SW480 (cell line): ENCODE results near the gene GALR2.
A peak's percentile ranks its signal among the peaks of the same experiment; 100 is the strongest.

Experiments used
- DNase-seq: peaks from one replicate; pipeline ENCODE4 v3.0.0-alpha.2; 2016; ENCODE audit warnings: low spot score

Gene GALR2

GRCh38 chr17:76095943-76096342 is 21.4 kb downstream of the GALR2 start:
- no peak for DNase-seq

- no peak for DNase-seq
These were observed 23.2 kb downstream of the GALR2 start for GRCh38 chr17:76097716-76098295.

- DNase-seq, result no peak
These were observed 28.3 kb downstream of the GALR2 start for GRCh38 chr17:76102944-76103273.

GRCh38 chr17:76103274-76104139 is 28.9 kb downstream of the GALR2 start, which contains the start of gene EXOC7:
Gene EXOC7, minus strand, starts transcription at chr17:76103787. Its CDS starts 95 bp downstream, at chr17:76103692.
- DNase-seq, result peak; percentile 84

- DNase-seq, result no peak
These were observed 29.7 kb downstream of the GALR2 start for GRCh38 chr17:76104140-76104895.

- DNase-seq, result no peak
These were observed 30.3 kb downstream of the GALR2 start for GRCh38 chr17:76104896-76105231.

- DNase-seq, result no peak
These were observed 32.1 kb downstream of the GALR2 start for GRCh38 chr17:76106703-76107102.

GRCh38 chr17:76107509-76107908 is 32.9 kb downstream of the GALR2 start:
- DNase-seq, result peak; percentile 23

GRCh38 chr17:76111956-76112355 is 37.4 kb downstream of the GALR2 start:
- no peak for DNase-seq

- no peak for DNase-seq
These were observed 40.7 kb downstream of the GALR2 start for GRCh38 chr17:76115138-76115754.

- DNase-seq, result no peak
These were observed 45.1 kb downstream of the GALR2 start for GRCh38 chr17:76119409-76120371.

GRCh38 chr17:76120658-76121008 is 46.1 kb downstream of the GALR2 start:
- no peak for DNase-seq

- DNase-seq, result no peak
These were observed 47.4 kb downstream of the GALR2 start for GRCh38 chr17:76121932-76122430.

GRCh38 chr17:76122431-76123190 is 48.0 kb downstream of the GALR2 start:
- no peak for DNase-seq

GRCh38 chr17:76123191-76123499 is 48.6 kb downstream of the GALR2 start:
- DNase-seq, result no peak

GRCh38 chr17:76123749-76124581 is 49.4 kb downstream of the GALR2 start:
- DNase-seq, result no peak

- DNase-seq, result no peak
These were observed 50.2 kb downstream of the GALR2 start for GRCh38 chr17:76124582-76125390.

GRCh38 chr17:76125391-76125675 is 50.8 kb downstream of the GALR2 start:
- DNase-seq, result no peak

GRCh38 chr17:76125922-76126321 is 51.3 kb downstream of the GALR2 start:
- DNase-seq, result no peak
